WTC11 (cell line): Measurements from ENCODE around the gene HSPG2. TPM values are rescaled to one million over a fixed set of nuclear protein-coding genes. Genes with fewer than 3 reads are reported as not detected.

Experiments used
- ATAC-seq: fragments of 200-7000 bp; cut with Tn5 transposase; 2 replicates; pipeline ENCODE4 v1.10.0; 2021; ENCODE audit warnings: mild to moderate bottlenecking, moderate library complexity
- CTCF ChIA-PET: fragments of 300-600 bp; sonication (Branson Sonifier 250); formaldehyde crosslinking; loops from one replicate; lab custom pipeline; 2021; ENCODE audit warnings: antibody characterized with exemption; lab: Charles Lee
- POLR2A ChIA-PET: fragments of 350-600 bp; sonication (Branson Sonifier 250); formaldehyde crosslinking; loops from one replicate; lab custom pipeline; 2021; ENCODE audit warnings: antibody characterized with exemption; lab: Charles Lee
- DNase-seq: peaks from one replicate; pipeline ENCODE4 v3.0.0; 2021; ENCODE audit warnings: low spot score
- H3K27ac Mint-ChIP-seq: 2 replicates; pipeline ENCODE4 v1.8.0; 2021; ENCODE audit warnings: mixed read lengths
- H3K27me3 Mint-ChIP-seq: 2 replicates; pipeline ENCODE4 v1.8.0; 2021; ENCODE audit warnings: low read depth, mild to moderate bottlenecking, moderate library complexity, mixed read lengths
- H3K36me3 Mint-ChIP-seq: 2 replicates; pipeline ENCODE4 v1.8.0; 2021; ENCODE audit warnings: mixed read lengths
- H3K4me1 Mint-ChIP-seq: 2 replicates; pipeline ENCODE4 v1.8.0; 2022; ENCODE audit warnings: mixed read lengths
- H3K4me3 Mint-ChIP-seq: 2 replicates; pipeline ENCODE4 v1.8.0; 2021; ENCODE audit warnings: mild to moderate bottlenecking, moderate library complexity, mixed read lengths
- H3K9me3 Mint-ChIP-seq: 2 replicates; pipeline ENCODE4 v1.8.0; 2021; ENCODE audit warnings: mixed read lengths
- ATF1 ChIP-seq: sonication (generic); formaldehyde crosslinking; IDR thresholded peaks from 2 replicates; pipeline ENCODE4 v1.8.1; 2023; ENCODE audit warnings: mild to moderate bottlenecking, moderate library complexity, missing genetic modification reagents
- ATF2 ChIP-seq: sonication (generic); formaldehyde crosslinking; IDR thresholded peaks from 2 replicates; pipeline ENCODE4 v1.8.1; 2022; ENCODE audit warnings: low read depth, missing genetic modification reagents, borderline replicate concordance
- CREB1 ChIP-seq: sonication (generic); formaldehyde crosslinking; IDR thresholded peaks from 2 replicates; pipeline ENCODE4 v1.8.0; 2023; ENCODE audit warnings: mild to moderate bottlenecking, missing genetic modification reagents
- E2F5 ChIP-seq: sonication (generic); formaldehyde crosslinking; IDR thresholded peaks from 2 replicates; pipeline ENCODE4 v1.8.1; 2022; ENCODE audit warnings: mild to moderate bottlenecking, moderate library complexity, missing genetic modification reagents
- EMX1 ChIP-seq: fragments of 250-450 bp; sonication (Bioruptor Pico); IDR thresholded peaks from 2 replicates; pipeline ENCODE4 v1.8.0; 2021; ENCODE audit warnings: mild to moderate bottlenecking
- HMGA2 ChIP-seq: fragments of 250-450 bp; sonication (Bioruptor Pico); IDR thresholded peaks from 2 replicates; pipeline ENCODE4 v1.4.0; 2021; ENCODE audit warnings: mild to moderate bottlenecking, moderate library complexity
- NR3C1 ChIP-seq: sonication (generic); formaldehyde crosslinking; conservative IDR thresholded peaks from 2 replicates; pipeline ENCODE4 v1.8.1; 2023; ENCODE audit warnings: low read depth, mild to moderate bottlenecking, missing genetic modification reagents
- SMAD3 ChIP-seq: sonication (generic); formaldehyde crosslinking; IDR thresholded peaks from 2 replicates; pipeline ENCODE4 v1.8.0; 2022; ENCODE audit warnings: missing genetic modification reagents, mild to moderate bottlenecking, borderline replicate concordance
- SP1 ChIP-seq: sonication (generic); formaldehyde crosslinking; conservative IDR thresholded peaks from 2 replicates; pipeline ENCODE4 v1.8.1; 2022; ENCODE audit warnings: missing genetic modification reagents
- TEAD4 ChIP-seq: sonication (generic); formaldehyde crosslinking; IDR thresholded peaks from 2 replicates; pipeline ENCODE4 v1.8.0; 2022; ENCODE audit warnings: mild to moderate bottlenecking, missing genetic modification reagents
- ZNF416 ChIP-seq: fragments of 250-450 bp; sonication (Bioruptor Pico); IDR thresholded peaks from 2 replicates; pipeline ENCODE4 v1.9.0; 2021; ENCODE audit warnings: mild to moderate bottlenecking, inconsistent platforms
- ZNF425 ChIP-seq: fragments of 250-450 bp; sonication (Bioruptor Pico); conservative IDR thresholded peaks from 2 replicates; pipeline ENCODE4 v1.9.0; 2021; ENCODE audit warnings: mild to moderate bottlenecking
- total RNA-seq: library from RNA; stranded (reverse); gene quantifications from 3 replicates; pipeline ENCODE4 v1.2.3, GENCODE V29; 2021
- TF ChIP-seq, protein P1 (sequence below): sonication (generic); formaldehyde crosslinking; conservative IDR thresholded peaks from 2 replicates; pipeline ENCODE4 v1.8.1; 2022; ENCODE audit warnings: mild to moderate bottlenecking, missing genetic modification reagents
- TF ChIP-seq, protein P2 (sequence below): sonication (generic); formaldehyde crosslinking; conservative IDR thresholded peaks from 2 replicates; pipeline ENCODE4 v1.8.1; 2023; ENCODE audit warnings: mild to moderate bottlenecking, low read depth, missing genetic modification reagents, moderate library complexity
- TF ChIP-seq, protein P3 (sequence below): sonication (generic); formaldehyde crosslinking; IDR thresholded peaks from 2 replicates; pipeline ENCODE4 v1.8.0; 2023; ENCODE audit warnings: mild to moderate bottlenecking, missing genetic modification reagents
- TF ChIP-seq, protein P4 (sequence below): fragments of 250-450 bp; sonication (Bioruptor Pico); IDR thresholded peaks from 2 replicates; pipeline ENCODE4 v1.9.0; 2021; ENCODE audit warnings: moderate library complexity, mild to moderate bottlenecking, inconsistent platforms, borderline replicate concordance

HSPG2 gene
- total RNA-seq, 1 experiment from 2014 or later, result 120 TPM

GRCh38 chr1:21955058-21955457 is 17.9 kb upstream of the HSPG2 start:
- TF ChIP-seq ZNF416 (CRISPR knock-in tag) (no peak), TEAD4 (CRISPR knock-in tag) (no peak), E2F5 (CRISPR knock-in tag) (no peak), ATF2 (CRISPR knock-in tag) (no peak), SMAD3 (CRISPR knock-in tag) (no peak), NR3C1 (CRISPR knock-in tag) (no peak), ZNF425 (CRISPR knock-in tag) (no peak), EMX1 (no peak), ATF1 (CRISPR knock-in tag) (no peak), SP1 (CRISPR knock-in tag) (no peak), CREB1 (CRISPR knock-in tag) (no peak), HMGA2 (CRISPR knock-in tag) (no peak)
- TF ChIP-seq, protein P1, sequence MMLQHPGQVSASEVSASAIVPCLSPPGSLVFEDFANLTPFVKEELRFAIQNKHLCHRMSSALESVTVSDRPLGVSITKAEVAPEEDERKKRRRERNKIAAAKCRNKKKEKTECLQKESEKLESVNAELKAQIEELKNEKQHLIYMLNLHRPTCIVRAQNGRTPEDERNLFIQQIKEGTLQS (CRISPR knock-in tag), result no peak
- TF ChIP-seq, protein P2, sequence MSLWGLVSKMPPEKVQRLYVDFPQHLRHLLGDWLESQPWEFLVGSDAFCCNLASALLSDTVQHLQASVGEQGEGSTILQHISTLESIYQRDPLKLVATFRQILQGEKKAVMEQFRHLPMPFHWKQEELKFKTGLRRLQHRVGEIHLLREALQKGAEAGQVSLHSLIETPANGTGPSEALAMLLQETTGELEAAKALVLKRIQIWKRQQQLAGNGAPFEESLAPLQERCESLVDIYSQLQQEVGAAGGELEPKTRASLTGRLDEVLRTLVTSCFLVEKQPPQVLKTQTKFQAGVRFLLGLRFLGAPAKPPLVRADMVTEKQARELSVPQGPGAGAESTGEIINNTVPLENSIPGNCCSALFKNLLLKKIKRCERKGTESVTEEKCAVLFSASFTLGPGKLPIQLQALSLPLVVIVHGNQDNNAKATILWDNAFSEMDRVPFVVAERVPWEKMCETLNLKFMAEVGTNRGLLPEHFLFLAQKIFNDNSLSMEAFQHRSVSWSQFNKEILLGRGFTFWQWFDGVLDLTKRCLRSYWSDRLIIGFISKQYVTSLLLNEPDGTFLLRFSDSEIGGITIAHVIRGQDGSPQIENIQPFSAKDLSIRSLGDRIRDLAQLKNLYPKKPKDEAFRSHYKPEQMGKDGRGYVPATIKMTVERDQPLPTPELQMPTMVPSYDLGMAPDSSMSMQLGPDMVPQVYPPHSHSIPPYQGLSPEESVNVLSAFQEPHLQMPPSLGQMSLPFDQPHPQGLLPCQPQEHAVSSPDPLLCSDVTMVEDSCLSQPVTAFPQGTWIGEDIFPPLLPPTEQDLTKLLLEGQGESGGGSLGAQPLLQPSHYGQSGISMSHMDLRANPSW (CRISPR knock-in tag), result no peak
- TF ChIP-seq, protein P3, sequence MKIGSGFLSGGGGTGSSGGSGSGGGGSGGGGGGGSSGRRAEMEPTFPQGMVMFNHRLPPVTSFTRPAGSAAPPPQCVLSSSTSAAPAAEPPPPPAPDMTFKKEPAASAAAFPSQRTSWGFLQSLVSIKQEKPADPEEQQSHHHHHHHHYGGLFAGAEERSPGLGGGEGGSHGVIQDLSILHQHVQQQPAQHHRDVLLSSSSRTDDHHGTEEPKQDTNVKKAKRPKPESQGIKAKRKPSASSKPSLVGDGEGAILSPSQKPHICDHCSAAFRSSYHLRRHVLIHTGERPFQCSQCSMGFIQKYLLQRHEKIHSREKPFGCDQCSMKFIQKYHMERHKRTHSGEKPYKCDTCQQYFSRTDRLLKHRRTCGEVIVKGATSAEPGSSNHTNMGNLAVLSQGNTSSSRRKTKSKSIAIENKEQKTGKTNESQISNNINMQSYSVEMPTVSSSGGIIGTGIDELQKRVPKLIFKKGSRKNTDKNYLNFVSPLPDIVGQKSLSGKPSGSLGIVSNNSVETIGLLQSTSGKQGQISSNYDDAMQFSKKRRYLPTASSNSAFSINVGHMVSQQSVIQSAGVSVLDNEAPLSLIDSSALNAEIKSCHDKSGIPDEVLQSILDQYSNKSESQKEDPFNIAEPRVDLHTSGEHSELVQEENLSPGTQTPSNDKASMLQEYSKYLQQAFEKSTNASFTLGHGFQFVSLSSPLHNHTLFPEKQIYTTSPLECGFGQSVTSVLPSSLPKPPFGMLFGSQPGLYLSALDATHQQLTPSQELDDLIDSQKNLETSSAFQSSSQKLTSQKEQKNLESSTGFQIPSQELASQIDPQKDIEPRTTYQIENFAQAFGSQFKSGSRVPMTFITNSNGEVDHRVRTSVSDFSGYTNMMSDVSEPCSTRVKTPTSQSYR (CRISPR knock-in tag), result no peak
- TF ChIP-seq, protein P4, sequence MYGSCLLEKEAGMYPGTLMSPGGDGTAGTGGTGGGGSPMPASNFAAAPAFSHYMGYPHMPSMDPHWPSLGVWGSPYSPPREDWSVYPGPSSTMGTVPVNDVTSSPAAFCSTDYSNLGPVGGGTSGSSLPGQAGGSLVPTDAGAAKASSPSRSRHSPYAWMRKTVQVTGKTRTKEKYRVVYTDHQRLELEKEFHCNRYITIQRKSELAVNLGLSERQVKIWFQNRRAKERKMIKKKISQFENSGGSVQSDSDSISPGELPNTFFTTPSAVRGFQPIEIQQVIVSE, result no peak
- ChIA-PET CTCF (interaction anchor here (0.6 kb wide), 1 partner anchor 1256 kb away, joined by 3 read pairs; no protein-coding TSS in a partner anchor), POLR2A (interaction anchor here (1.3 kb wide), 1 partner anchor 11 kb away, joined by 3 read pairs; no protein-coding TSS in a partner anchor)
- Mint-ChIP-seq H3K4me1 (peaks cover 32% of the 10 kb centered on the region), H3K4me3 (no peak overlapping the region), H3K27ac (no peak overlapping the region), H3K27me3 (no peaks in the 10 kb centered on the region), H3K9me3 (no peaks in the 10 kb centered on the region), H3K36me3 (no peaks in the 10 kb centered on the region)
- no peak for DNase-seq
- no peak for ATAC-seq
